ENCODE measurements around the gene MFSD8. TPM values are rescaled to one million over a fixed set of nuclear protein-coding genes. Genes with fewer than 3 reads are reported as not detected.

The MFSD8 gene, protein sequence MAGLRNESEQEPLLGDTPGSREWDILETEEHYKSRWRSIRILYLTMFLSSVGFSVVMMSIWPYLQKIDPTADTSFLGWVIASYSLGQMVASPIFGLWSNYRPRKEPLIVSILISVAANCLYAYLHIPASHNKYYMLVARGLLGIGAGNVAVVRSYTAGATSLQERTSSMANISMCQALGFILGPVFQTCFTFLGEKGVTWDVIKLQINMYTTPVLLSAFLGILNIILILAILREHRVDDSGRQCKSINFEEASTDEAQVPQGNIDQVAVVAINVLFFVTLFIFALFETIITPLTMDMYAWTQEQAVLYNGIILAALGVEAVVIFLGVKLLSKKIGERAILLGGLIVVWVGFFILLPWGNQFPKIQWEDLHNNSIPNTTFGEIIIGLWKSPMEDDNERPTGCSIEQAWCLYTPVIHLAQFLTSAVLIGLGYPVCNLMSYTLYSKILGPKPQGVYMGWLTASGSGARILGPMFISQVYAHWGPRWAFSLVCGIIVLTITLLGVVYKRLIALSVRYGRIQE
- total RNA-seq = 19.1 and 21.5 TPM in 2 replicates

DNA sequence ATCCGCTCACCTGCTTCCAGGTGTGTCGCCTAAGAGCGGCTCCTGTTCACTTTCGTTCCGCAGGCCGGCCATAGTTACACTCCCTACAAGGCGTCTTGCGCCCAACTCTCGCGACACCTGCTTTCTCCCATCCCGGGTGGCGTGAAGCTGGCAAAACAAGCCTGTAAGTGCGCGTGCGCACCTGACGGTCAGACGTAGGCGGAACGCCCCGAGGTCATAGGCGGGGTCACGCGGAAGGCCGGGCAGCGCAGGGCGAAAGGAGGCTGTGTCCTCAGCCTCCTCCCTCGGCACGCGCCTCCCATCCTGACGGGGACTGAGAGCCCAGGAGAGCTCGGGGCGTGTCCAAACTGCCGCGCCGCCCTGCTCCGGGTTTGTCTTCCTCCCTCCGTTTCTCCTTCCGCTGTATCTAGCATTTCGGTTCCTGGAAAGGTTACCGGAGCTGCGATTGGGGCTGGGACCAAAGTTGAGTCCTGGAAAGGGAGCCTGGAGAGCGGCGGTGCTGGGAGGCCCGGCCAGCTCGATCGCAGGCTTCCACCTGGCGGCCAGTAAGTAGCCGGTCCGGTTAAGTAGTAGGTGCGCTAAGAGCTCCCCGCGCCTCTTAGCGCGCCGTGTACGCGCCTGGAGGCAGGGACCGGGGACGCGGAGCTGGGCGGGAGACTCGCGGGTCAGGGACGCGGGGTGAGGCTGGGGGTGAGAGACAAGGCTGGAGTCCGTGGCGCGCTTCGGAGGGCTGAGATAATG, at the start of gene MFSD8, which contains the start of gene ABHD18:
Gene MFSD8 (minus strand): TSS at position 112 of the 741 bp plus-strand sequence. CDS start 40 bp downstream, at position 72.
Gene ABHD18 (plus strand): TSS at position 345 of the 741 bp plus-strand sequence. CDS start 17,550 bp downstream, outside the sequence.

GRCh38 chr4:127880763-127881562, 84.0 kb downstream of the MFSD8 start, which contains the start of gene PLK4:
TSS of gene PLK4 (plus strand) at chr4:127880893. CDS start at chr4:127881135, 242 bp downstream.

Other genes with a start within 250 kb of the MFSD8 start
- not detected in 2 replicates for gene SLC25A31, start 234.8 kb downstream of the MFSD8 start, total RNA-seq
- gene HSPA4L, start 182.9 kb downstream of the MFSD8 start, total RNA-seq = 5.4 and 8.4 TPM in 2 replicates
- gene PLK4, start 84.3 kb downstream of the MFSD8 start, total RNA-seq = 9.7 and 38.1 TPM in 2 replicates
- 6.2 and 6.4 TPM in 2 replicates for gene ABHD18, start 233 bp upstream of the MFSD8 start, total RNA-seq
- 30.3 and 39.4 TPM in 2 replicates for gene LARP1B, start 96.1 kb upstream of the MFSD8 start, total RNA-seq

All from uterine smooth muscle cell (primary cell).